Left cardiac atrium (tissue), 4 donors: ENCODE data around the gene TUBB2A. TPM values are rescaled to one million over a fixed set of nuclear protein-coding genes. Genes with fewer than 3 reads are reported as not detected.
"Not testable (repeated sequence)": the region's sequence is repeated elsewhere in the genome, so short reads cannot be mapped to it uniquely, and the experiment has no call there.

ENCODE experiments used
- ATAC-seq, 2 donors: fragments of 200-7000 bp; cut with Tn5 transposase; one replicate each; pipeline ENCODE4 v1.9.1; 2020; ENCODE audit warnings: mild to moderate bottlenecking in 2 of 2, moderate library complexity in 2 of 2
- DNase-seq: peaks from one replicate; pipeline ENCODE4 v3.0.0-alpha.2; 2020
- intact Hi-C, 2 donors: fragments of 100-400 bp; cut with DNase I; formaldehyde crosslinking; loops; one replicate each; pipeline versions ENCODE4 v1.14.1 to v1.15.1; 2022 to 2023
- long read RNA-seq: library from polyadenylated mRNA; unstranded; transcript quantifications from one replicate; pipeline ENCODE4 v2.0.0, GENCODE V29; 2021
- total RNA-seq, 2 donors: library from RNA; stranded (reverse); fragmentation: NEBNext Ultra II Directional; extraction: Animal tissue kit (Norgen Biotek cat#: 25700); gene quantifications; one replicate each; pipeline ENCODE4 v1.2.1, GENCODE V29; 2021
- donor health status: DM: no; HTN: yes; CAD: no.
- donor health status: DM: no; HTN: yes; CAD: no; lungs with severe emphysema.
- donor health status: DM: yes; HTN: yes; CAD: no.
- donor health status: Dilated cardiomyopathy.

The TUBB2A gene
- total RNA-seq: 10 to 100 TPM; 43.8 to 57.8 TPM
- long read RNA-seq, transcript TUBB2A-201 (4 exons, 1,595 nt): major isoform, 35 of 43 reads
- long read RNA-seq, partial matches to known transcripts: 2 of 43 reads
- long read RNA-seq, other reads (novel, unspliced or antisense): 5 of 43 reads

DNA sequence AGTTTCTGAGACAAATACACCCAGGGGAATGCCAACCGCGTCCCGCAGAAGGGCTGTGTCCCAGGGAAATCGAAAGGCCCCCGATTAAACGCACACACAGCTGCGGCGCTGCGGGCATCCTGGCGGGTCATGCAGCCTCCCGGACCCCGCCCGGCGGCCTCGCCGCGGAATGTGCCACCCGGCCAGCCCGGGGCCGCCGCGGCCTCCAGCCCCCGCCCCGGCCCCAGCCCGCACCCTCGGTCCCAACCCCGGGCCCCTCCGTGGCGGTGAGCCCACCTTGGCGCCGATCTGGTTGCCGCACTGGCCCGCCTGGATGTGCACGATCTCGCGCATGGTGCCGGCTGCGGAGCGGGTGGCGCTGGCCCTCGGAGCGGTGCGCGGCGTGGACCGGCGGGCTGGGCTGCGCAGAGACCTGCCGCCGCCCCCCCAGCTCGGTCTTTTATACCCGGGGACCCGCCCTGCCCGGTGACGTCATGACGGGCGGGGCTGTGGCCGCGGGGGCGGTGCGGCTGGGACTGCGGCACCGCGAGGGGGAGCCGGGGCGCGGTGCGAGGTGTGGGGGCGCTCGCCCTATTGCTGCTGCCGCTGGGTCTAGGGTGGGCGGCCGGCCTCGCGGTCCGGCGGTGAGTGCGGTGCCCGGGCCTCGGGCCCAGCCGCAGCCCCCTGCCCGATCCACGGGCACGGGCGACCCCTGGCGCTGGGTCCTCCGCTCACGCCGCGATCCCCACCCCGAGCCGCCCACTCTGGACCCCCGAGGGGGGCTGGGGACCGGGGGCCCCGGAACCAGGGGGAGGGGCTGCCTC, at the start of gene TUBB2A:
TUBB2A (minus strand) TSS at position 414 of the 803 bp plus-strand sequence; CDS start at position 333, 81 bp downstream.
- intact Hi-C loops: no loop called here
- DNase-seq (peak; percentile 87), ATAC-seq (peak; percentile 89 to 91)

GRCh38 chr6:3206339-3207015, 49.1 kb upstream of the TUBB2A start:
- DNase-seq (no peak), ATAC-seq (no peak)

GRCh38 chr6:3205913-3206312, 48.6 kb upstream of the TUBB2A start:
- peak in 1 of 2 donors; percentile 43 for ATAC-seq
- intact Hi-C loops: no loop called here
- DNase-seq: no peak

More at GRCh38 chr6:3206339-3207015, 49.1 kb upstream of the TUBB2A start:
- intact Hi-C loops: no loop called here

DNA sequence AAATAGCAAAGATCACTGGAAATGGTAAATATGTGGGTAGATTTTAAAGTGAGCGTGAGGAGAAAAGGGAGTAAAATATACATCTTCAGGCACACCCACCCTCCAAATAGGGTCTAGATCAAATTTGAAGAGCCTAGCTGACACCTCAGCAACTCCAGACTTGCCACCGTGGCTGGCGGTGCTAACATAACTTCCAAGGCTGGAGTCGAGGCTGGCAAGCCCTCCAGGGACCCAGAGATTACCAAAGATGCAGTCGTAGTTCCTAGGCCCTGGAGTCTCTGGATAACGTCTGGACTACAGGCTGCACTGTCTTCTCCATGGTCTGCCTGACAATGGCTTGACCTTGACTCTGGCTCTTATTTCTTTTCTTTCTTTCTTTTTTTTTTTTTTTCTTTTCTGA, 47.6 kb upstream of the TUBB2A start:
- ATAC-seq (no peak), DNase-seq (no peak)
- intact Hi-C loops: no loop called here

DNA sequence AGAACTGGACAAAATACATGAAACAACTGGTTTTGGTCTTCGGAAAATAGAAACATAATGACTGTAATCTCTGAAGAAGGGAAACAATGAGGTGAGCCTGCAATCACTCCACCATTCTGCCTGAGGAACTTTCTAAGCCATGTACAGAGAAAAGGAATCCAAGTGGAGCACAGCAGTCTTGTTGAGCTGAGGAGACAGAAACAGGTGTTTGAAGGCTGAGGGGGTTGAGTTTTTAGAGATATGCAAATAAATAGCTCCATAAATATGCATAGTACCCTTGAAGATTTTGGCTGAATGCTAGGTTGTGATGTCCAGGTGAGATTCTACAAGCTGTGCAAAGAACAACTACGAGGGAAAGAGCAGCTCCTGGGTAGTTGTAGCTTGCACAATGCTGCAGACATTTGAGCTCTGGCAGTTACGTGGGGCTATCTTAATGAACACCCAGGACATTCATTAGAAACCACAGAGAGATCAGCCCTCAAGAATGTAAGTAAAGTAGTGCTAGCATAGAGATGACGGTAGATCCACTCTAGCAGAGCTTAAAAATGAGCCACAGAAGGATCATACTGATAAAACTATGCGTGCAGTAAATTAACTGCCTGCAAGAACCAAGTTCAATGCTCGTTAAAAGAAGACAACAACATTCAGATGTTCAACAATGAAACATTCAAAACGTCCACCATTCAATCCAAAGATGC, 45.8 kb upstream of the TUBB2A start:
- intact Hi-C loops: no loop called here
- no peak for DNase-seq
- no peak for ATAC-seq

GRCh38 chr6:3201388-3201787, 44.0 kb upstream of the TUBB2A start:
- ATAC-seq (no peak), DNase-seq (no peak)
- intact Hi-C loops: no loop called here

- intact Hi-C loops: no loop called here
- DNase-seq: no peak
These were observed 43.3 kb upstream of the TUBB2A start for GRCh38 chr6:3200682-3201081.

DNA sequence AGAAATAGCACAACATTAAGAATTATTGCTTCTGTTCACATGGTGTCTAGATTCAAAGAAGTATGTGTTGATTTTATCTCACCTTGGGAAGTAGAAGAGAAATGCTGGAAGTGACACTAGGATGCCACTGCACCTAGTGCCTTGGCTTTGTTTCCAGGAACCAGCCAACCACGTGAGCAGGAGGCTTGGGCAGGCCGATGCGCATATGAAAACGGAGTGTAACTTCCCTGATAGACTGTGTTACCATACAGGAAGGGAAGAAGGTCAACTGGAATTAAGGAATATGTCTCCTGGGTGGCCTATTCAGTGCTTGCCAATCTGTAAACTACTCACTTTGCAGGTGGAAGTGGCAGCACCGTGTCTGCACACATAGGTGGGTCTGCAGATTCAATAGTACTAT, 42.0 kb upstream of the TUBB2A start:
- intact Hi-C loops: no loop called here
- ATAC-seq (no peak), DNase-seq (no peak)

More at GRCh38 chr6:3200682-3201081, 43.3 kb upstream of the TUBB2A start:
- no peak for ATAC-seq

GRCh38 chr6:3197734-3198133, 40.4 kb upstream of the TUBB2A start:
- DNase-seq, intact Hi-C loops, ATAC-seq: not testable (repeated sequence)

GRCh38 chr6:3196770-3197169, 39.4 kb upstream of the TUBB2A start:
- intact Hi-C loops: no loop called here
- no peak for ATAC-seq

DNA sequence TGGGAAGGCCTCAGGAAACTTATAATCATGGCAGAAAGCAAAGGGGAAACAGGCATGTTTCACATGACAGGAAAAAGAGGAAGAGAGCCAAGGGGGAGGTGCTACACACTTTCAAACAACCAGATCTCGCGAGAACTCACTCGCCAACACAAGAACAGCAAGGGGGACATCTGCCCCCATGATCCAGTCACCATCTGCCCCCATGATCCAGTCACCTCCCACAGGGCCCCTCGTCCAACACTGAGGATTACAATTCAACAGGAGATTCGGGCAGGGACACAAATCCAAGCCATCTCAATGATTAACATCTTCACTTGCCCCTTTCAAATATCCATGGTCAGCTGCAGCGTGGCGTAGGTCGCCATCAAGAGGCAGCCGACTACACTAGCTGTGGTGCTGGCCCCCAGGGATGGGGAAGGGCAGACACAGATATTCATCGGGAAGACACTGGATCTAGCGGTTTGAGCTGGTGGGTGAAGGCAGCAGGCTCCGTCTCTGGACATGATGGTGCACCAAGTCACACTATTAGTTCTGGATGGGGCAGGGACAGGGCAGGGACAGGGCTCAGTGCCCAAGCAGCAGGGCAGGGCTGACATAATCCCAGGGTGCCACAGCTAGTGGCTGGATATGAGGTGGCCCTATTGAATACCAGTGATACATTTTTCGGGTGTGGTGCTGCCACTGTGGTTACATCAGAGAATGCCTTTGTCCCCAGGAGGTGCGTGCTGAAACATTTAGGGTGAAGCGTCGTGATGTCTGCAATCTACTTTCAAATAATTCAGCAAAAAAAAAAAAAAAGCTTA, 38.6 kb upstream of the TUBB2A start:
- DNase-seq (no peak), ATAC-seq (peak in 1 of 2 donors; percentile 29)
- intact Hi-C loops: no loop called here

More at GRCh38 chr6:3196770-3197169, 39.4 kb upstream of the TUBB2A start:
- DNase-seq: no peak

DNA sequence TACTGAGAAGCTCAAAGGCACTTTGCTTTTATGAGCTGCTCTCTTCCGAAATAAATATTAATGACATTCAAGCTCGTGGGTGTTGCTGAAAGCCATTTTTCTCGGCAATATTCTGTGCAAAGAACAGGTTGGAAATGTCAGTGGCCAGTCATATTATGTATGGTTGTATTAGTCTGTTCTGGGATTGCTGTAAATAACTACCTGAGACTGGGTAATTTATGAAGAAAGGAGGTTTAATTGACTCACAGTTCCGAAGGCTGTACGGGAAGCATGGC, 38.0 kb upstream of the TUBB2A start:
- DNase-seq (no peak), ATAC-seq (no peak)
- intact Hi-C loops: no loop called here

GRCh38 chr6:3194535-3195419, 37.4 kb upstream of the TUBB2A start:
- intact Hi-C loops: no loop called here
- peak in 1 of 2 donors; percentile 65 for ATAC-seq
- no peak for DNase-seq

DNA sequence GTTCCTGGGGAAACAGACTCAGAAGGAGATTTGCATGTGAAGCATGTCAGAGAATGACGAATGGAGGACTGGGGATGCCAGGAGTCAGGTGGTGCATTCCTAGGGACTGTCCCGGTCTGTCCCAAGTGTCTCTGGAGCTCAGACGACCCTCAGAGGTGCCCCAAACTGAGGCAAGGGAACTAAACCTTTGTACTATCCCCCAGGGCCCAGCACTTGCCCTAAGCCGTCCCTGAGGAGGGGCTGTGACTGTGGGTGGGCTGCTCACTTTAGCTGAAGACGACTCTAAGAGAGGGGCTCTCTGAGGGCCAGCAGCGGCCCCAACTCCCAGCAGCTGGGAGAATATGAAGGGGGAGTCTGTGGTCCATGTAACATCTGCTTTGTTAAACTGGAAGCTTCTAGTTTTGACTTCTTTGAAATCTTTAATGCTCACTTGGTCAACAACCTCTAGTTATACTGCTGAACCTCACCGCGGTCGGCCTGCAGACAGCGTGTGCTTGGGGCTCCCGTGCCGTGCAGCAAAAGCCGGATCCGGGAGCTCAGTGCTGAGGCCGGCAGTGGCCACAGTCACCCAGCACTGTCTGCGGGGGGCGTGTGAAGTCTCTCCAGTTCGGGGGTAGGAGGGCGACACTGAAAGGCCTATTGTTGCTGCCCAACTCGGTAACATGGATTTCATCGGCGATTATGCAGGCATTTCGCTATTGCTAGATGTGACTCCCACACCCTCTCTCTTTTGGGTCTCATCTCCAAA, 35.9 kb upstream of the TUBB2A start:
- DNase-seq (no peak), ATAC-seq (no peak)
- intact Hi-C loops: no loop called here

- ATAC-seq (no peak), DNase-seq (no peak)
- intact Hi-C loops: no loop called here
These were observed 33.4 kb upstream of the TUBB2A start for GRCh38 chr6:3190779-3191178.

DNA sequence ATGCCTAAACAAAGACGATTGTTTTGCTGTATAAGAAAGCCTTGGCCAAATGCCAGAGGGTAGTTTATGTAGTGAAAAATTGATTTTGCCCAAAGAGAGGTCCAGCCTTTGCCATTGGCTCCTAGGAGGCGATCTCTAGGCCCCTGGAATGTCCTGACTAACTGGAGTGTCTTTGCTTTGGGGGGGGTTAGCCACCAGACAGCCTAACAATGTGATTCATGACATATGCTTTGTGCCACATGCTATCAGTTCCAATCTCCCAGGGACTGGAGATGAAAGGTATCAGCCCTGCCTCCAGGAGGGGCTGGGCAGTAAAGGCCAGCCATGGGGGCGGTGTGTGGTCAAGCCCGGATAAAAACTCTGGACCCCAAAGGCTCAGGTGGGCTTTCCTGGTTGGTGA, 32.7 kb upstream of the TUBB2A start:
- ATAC-seq (no peak), DNase-seq (no peak)
- intact Hi-C loops: no loop called here

DNA sequence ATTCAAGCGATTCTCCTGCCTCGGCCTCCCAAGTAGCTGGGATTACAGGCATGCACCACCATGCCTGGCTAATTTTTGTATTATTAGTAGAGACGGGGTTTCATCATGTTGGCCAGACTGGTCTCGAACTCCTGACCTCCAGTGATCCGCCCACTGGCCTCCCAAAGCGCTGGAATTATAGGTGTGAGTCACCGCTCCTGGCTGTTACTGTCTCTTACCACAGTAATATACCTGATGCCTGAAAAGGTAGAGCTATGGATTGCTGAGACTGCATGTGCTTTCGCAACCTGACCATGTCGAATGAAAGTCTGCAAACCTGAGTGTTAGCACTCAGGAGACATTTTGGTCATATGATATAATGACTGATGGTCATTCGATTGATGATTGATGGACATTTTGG, 31.8 kb upstream of the TUBB2A start:
- DNase-seq, intact Hi-C loops, ATAC-seq: not testable (repeated sequence)
